ENCODE data around the gene ISG15. TPM values are rescaled to one million over a fixed set of nuclear protein-coding genes. Genes with fewer than 3 reads are reported as not detected.
A peak's percentile ranks its signal among the peaks of the same experiment; 100 is the strongest.
"Not testable (repeated sequence)": the region's sequence is repeated elsewhere in the genome, so short reads cannot be mapped to it uniquely, and the experiment has no call there.

The ISG15 gene
- total RNA-seq, 1 experiment from 2014 or later: 98.4 TPM

- no peaks in the 10 kb centered on the region for H3K27me3 ChIP-seq
- no peaks in the 10 kb centered on the region for H3K9me3 ChIP-seq
- H3K36me3 ChIP-seq: peaks cover 6% of the 10 kb centered on the region; the same call in 1 of the 2 replicates
- no peak for DNase-seq
- H3K4me3 ChIP-seq: no peak overlapping the region
Measured at GRCh38 chr1:1054971-1055370, 41.7 kb downstream of the ISG15 start.

- H3K27me3 ChIP-seq: no peaks in the 10 kb centered on the region
- H3K9me3 ChIP-seq: no peaks in the 10 kb centered on the region
- DNase-seq: no peak
- H3K36me3 ChIP-seq: peaks cover 6% of the 10 kb centered on the region; the same call in 1 of the 2 replicates
- H3K4me3 ChIP-seq: no peak overlapping the region
Measured at GRCh38 chr1:1055841-1056736, 42.8 kb downstream of the ISG15 start.

GRCh38 chr1:1057769-1058087 lies 44.4 kb downstream of the ISG15 start:
- not testable (repeated sequence) for H3K36me3 ChIP-seq, DNase-seq, H3K27me3 ChIP-seq, H3K9me3 ChIP-seq, H3K4me3 ChIP-seq

- no peaks in the 10 kb centered on the region for H3K27me3 ChIP-seq
- DNase-seq: no peak
- no peaks in the 10 kb centered on the region for H3K36me3 ChIP-seq
- no peaks in the 10 kb centered on the region for H3K9me3 ChIP-seq
- H3K4me3 ChIP-seq: no peak overlapping the region
Measured at GRCh38 chr1:1058088-1058905, 45.0 kb downstream of the ISG15 start.

- Histone ChIP-seq H3K4me3 (peak overlapping the region; percentile 52), H3K36me3 (no peaks in the 10 kb centered on the region), H3K9me3 (no peaks in the 10 kb centered on the region), H3K27me3 (no peaks in the 10 kb centered on the region)
- DNase-seq: peak; percentile 39
Measured at GRCh38 chr1:1058921-1059493, 45.7 kb downstream of the ISG15 start.

- Histone ChIP-seq H3K4me3 (peak overlapping the region; percentile 52), H3K36me3 (no peaks in the 10 kb centered on the region), H3K9me3 (no peaks in the 10 kb centered on the region), H3K27me3 (no peaks in the 10 kb centered on the region)
- DNase-seq: peak; percentile 78
Measured at GRCh38 chr1:1059494-1060280, 46.4 kb downstream of the ISG15 start.

GRCh38 chr1:1060281-1061000 lies 47.1 kb downstream of the ISG15 start:
- no peak for DNase-seq
- no peaks in the 10 kb centered on the region for H3K9me3 ChIP-seq
- no peaks in the 10 kb centered on the region for H3K27me3 ChIP-seq
- no peaks in the 10 kb centered on the region for H3K36me3 ChIP-seq
- H3K4me3 ChIP-seq: no peak overlapping the region

GRCh38 chr1:1061682-1062345 lies 48.5 kb downstream of the ISG15 start:
- no peaks in the 10 kb centered on the region for H3K27me3 ChIP-seq

GRCh38 chr1:1062348-1063163 lies 49.3 kb downstream of the ISG15 start:
- no peak for DNase-seq
- H3K4me3 ChIP-seq: no peak overlapping the region
- H3K9me3 ChIP-seq: no peaks in the 10 kb centered on the region
- no peaks in the 10 kb centered on the region for H3K27me3 ChIP-seq
- H3K36me3 ChIP-seq: no peaks in the 10 kb centered on the region

More at GRCh38 chr1:1061682-1062345, 48.5 kb downstream of the ISG15 start:
- H3K4me3 ChIP-seq: no peak overlapping the region
- DNase-seq: no peak
- H3K9me3 ChIP-seq: no peaks in the 10 kb centered on the region
- H3K36me3 ChIP-seq: no peaks in the 10 kb centered on the region

GRCh38 chr1:1063261-1063944 lies 50.1 kb downstream of the ISG15 start:
- no peaks in the 10 kb centered on the region for H3K27me3 ChIP-seq
- DNase-seq: no peak

More at GRCh38 chr1:1063261-1063944, 50.1 kb downstream of the ISG15 start:
- Histone ChIP-seq H3K9me3 (no peaks in the 10 kb centered on the region), H3K4me3 (no peak overlapping the region), H3K36me3 (no peaks in the 10 kb centered on the region)

Other genes starting within 250 kb of the ISG15 start
- 32.7 and 43.5 TPM in 2 replicates for gene SAMD11, start 89.6 kb upstream of the ISG15 start, total RNA-seq (2014; rRNA removed; shearing (Covaris generic); ENCODE audit: low replicate concordance)
- 176 and 277 TPM in 2 replicates for gene NOC2L, start 54.2 kb upstream of the ISG15 start, total RNA-seq (2014; rRNA removed; shearing (Covaris generic); ENCODE audit: low replicate concordance)
- 6.7 and 14.7 TPM in 2 replicates for gene KLHL17, start 52.9 kb upstream of the ISG15 start, total RNA-seq (2014; rRNA removed; shearing (Covaris generic); ENCODE audit: low replicate concordance)
- gene PLEKHN1, start 47.0 kb upstream of the ISG15 start, total RNA-seq (2014; rRNA removed; shearing (Covaris generic); ENCODE audit: low replicate concordance): 0.56 TPM in 1 of 2 replicates, not detected in the other
- gene PERM1, start 31.4 kb upstream of the ISG15 start, total RNA-seq (2014; rRNA removed; shearing (Covaris generic); ENCODE audit: low replicate concordance): 0.13 TPM in 1 of 2 replicates, not detected in the other
- 17.6 and 25.5 TPM in 2 replicates for gene HES4, start 13.4 kb upstream of the ISG15 start, total RNA-seq (2014; rRNA removed; shearing (Covaris generic); ENCODE audit: low replicate concordance)
- 38.0 and 70.2 TPM in 2 replicates for gene AGRN, start 6.6 kb downstream of the ISG15 start, total RNA-seq (2014; rRNA removed; shearing (Covaris generic); ENCODE audit: low replicate concordance)
- gene RNF223, start 60.8 kb downstream of the ISG15 start, total RNA-seq (2014; rRNA removed; shearing (Covaris generic); ENCODE audit: low replicate concordance): not detected in 2 replicates
- gene C1orf159, start 102.6 kb downstream of the ISG15 start, total RNA-seq (2014; rRNA removed; shearing (Covaris generic); ENCODE audit: low replicate concordance): 7.3 and 18.2 TPM in 2 replicates
- not detected in 2 replicates for gene TTLL10, start 160.4 kb downstream of the ISG15 start, total RNA-seq (2014; rRNA removed; shearing (Covaris generic); ENCODE audit: low replicate concordance)
- gene TNFRSF18, start 193.1 kb downstream of the ISG15 start, total RNA-seq (2014; rRNA removed; shearing (Covaris generic); ENCODE audit: low replicate concordance): not detected in 2 replicates
- not detected in 2 replicates for gene TNFRSF4, start 200.7 kb downstream of the ISG15 start, total RNA-seq (2014; rRNA removed; shearing (Covaris generic); ENCODE audit: low replicate concordance)
- 93.0 and 126 TPM in 2 replicates for gene SDF4, start 218.5 kb downstream of the ISG15 start, total RNA-seq (2014; rRNA removed; shearing (Covaris generic); ENCODE audit: low replicate concordance)
- gene B3GALT6, start 218.7 kb downstream of the ISG15 start, total RNA-seq (2014; rRNA removed; shearing (Covaris generic); ENCODE audit: low replicate concordance): 36.6 and 37.4 TPM in 2 replicates
- gene C1QTNF12, start 233.2 kb downstream of the ISG15 start, total RNA-seq (2014; rRNA removed; shearing (Covaris generic); ENCODE audit: low replicate concordance): 0.26 TPM in 1 of 2 replicates, not detected in the other

All from MG63 (cell line).